Tibial artery (tissue), 4 donors: ENCODE results near the gene CLTCL1.

Experiments used
- DNase-seq, 2 donors: peaks; one replicate each; pipeline ENCODE4 v3.0.0-alpha.2; 2019
- H3K27ac ChIP-seq, 2 donors: fragments of 200-600 bp; sonication (generic) in 1 of 2; 1 replicate in 1 of 2; 2 replicates in 1 of 2; pipeline ENCODE4 v1.5.1; 2018 to 2019; ENCODE audit warnings: mild to moderate bottlenecking in 1 of 2
- H3K27me3 ChIP-seq, 2 donors: fragments of 200-600 bp; sonication (generic) in 1 of 2; one replicate each; pipeline versions ENCODE4 v1.5.1 to v1.6.0; 2016 to 2019
- H3K36me3 ChIP-seq, 3 donors: fragments of 200-600 bp; sonication (generic) in 2 of 3; one replicate each; pipeline ENCODE4 v1.5.1; 2016 to 2019; ENCODE audit warnings: mild to moderate bottlenecking in 2 of 3
- H3K4me1 ChIP-seq, 4 donors: fragments of 200-600 bp; sonication (generic) in 2 of 4; 1 replicate in 3 of 4; 2 replicates in 1 of 4; pipeline ENCODE4 v1.5.1; 2016 to 2019
- H3K4me3 ChIP-seq, 2 donors: fragments of 200-600 bp; sonication (generic) in 1 of 2; 1 replicate in 1 of 2; 2 replicates in 1 of 2; pipeline ENCODE4 v1.5.1; 2018 to 2019; ENCODE audit warnings: mild to moderate bottlenecking in 2 of 2
- H3K9me3 ChIP-seq, 3 donors: fragments of 200-600 bp; sonication (generic) in 1 of 3; one replicate each; pipeline ENCODE4 v1.5.1; 2016 to 2019
- CTCF ChIP-seq, 2 experiments: fragments of 200-600 bp in 1 of 2; fragments of 450-650 bp in 1 of 2; IDR thresholded peaks; one replicate each; pipeline ENCODE4 v1.5.1; 2017 to 2019; ENCODE audit warnings: antibody characterized with exemption in 2 of 2, mild to moderate bottlenecking in 1 of 2, moderate library complexity in 1 of 2
- intact Hi-C: fragments of 100-400 bp; cut with DNase I; formaldehyde crosslinking; loops from one replicate; pipeline ENCODE4 v1.15.0; 2023; ENCODE audit warnings: low total_unique reads

The CLTCL1 gene

GRCh38 chr22:19226428-19226827 is 65.1 kb downstream of the CLTCL1 start:
- no peak for DNase-seq
- no peak for TF ChIP-seq CTCF (IDR thresholded peaks at IDR 0.05)
- H3K4me3 ChIP-seq, result no peak overlapping the region
- peaks cover 11 to 71% (median 49%) of the 10 kb centered on the region in 3 donors for H3K36me3 ChIP-seq
- H3K27me3 ChIP-seq, result no peaks in the 10 kb centered on the region
- intact Hi-C loops, result no loop called here
- no peak overlapping the region for H3K27ac ChIP-seq
- peaks cover 0 to 7% (median 0%) of the 10 kb centered on the region in 4 donors for H3K4me1 ChIP-seq
- no peaks in the 10 kb centered on the region for H3K9me3 ChIP-seq

GRCh38 chr22:19225560-19225959 is 66.0 kb downstream of the CLTCL1 start:
- H3K4me1 ChIP-seq, result peaks cover 0 to 7% (median 0%) of the 10 kb centered on the region in 4 donors
- no peak overlapping the region for H3K4me3 ChIP-seq
- H3K36me3 ChIP-seq, result peaks cover 11 to 73% (median 52%) of the 10 kb centered on the region in 3 donors
- H3K27ac ChIP-seq, result no peak overlapping the region
- no peak for TF ChIP-seq CTCF (IDR thresholded peaks at IDR 0.05)
- H3K27me3 ChIP-seq, result no peaks in the 10 kb centered on the region
- intact Hi-C loops, result no loop called here
- DNase-seq, result no peak
- no peaks in the 10 kb centered on the region for H3K9me3 ChIP-seq

GRCh38 chr22:19224985-19225384 is 66.5 kb downstream of the CLTCL1 start:
- no peaks in the 10 kb centered on the region for H3K9me3 ChIP-seq
- intact Hi-C loops, result no loop called here
- no peak overlapping the region for H3K4me3 ChIP-seq
- peaks cover 0 to 7% (median 0%) of the 10 kb centered on the region in 4 donors for H3K4me1 ChIP-seq
- no peak overlapping the region for H3K27ac ChIP-seq
- no peaks in the 10 kb centered on the region for H3K27me3 ChIP-seq
- no peak for TF ChIP-seq CTCF (IDR thresholded peaks at IDR 0.05)
- DNase-seq, result no peak
- H3K36me3 ChIP-seq, result peaks cover 11 to 71% (median 57%) of the 10 kb centered on the region in 3 donors

- H3K9me3 ChIP-seq, result no peaks in the 10 kb centered on the region
- no peaks in the 10 kb centered on the region for H3K27me3 ChIP-seq
- no peak for DNase-seq
- intact Hi-C loops, result no loop called here
- no peak for TF ChIP-seq CTCF (IDR thresholded peaks at IDR 0.05)
- no peak overlapping the region for H3K27ac ChIP-seq
- peaks cover 0 to 7% (median 0%) of the 10 kb centered on the region in 4 donors for H3K4me1 ChIP-seq
- no peak overlapping the region for H3K4me3 ChIP-seq
- peaks cover 11 to 71% (median 57%) of the 10 kb centered on the region in 3 donors for H3K36me3 ChIP-seq
These were observed 67.0 kb downstream of the CLTCL1 start for GRCh38 chr22:19224557-19224956.

GRCh38 chr22:19223617-19224016 is 67.9 kb downstream of the CLTCL1 start:
- Histone ChIP-seq H3K9me3 (no peaks in the 10 kb centered on the region), H3K27me3 (no peaks in the 10 kb centered on the region), H3K4me3 (no peak overlapping the region), H3K4me1 (peaks cover 3 to 16% (median 5%) of the 10 kb centered on the region in 4 donors), H3K27ac (no peak overlapping the region), H3K36me3 (peaks cover 11 to 66% (median 57%) of the 10 kb centered on the region in 3 donors)
- intact Hi-C loops, result no loop called here
- no peak for TF ChIP-seq CTCF (IDR thresholded peaks at IDR 0.05)
- no peak for DNase-seq

- intact Hi-C loops, result no loop called here
- Histone ChIP-seq H3K4me3 (no peak overlapping the region), H3K27ac (no peak overlapping the region), H3K9me3 (no peaks in the 10 kb centered on the region), H3K27me3 (no peaks in the 10 kb centered on the region), H3K36me3 (peaks cover 11 to 64% (median 57%) of the 10 kb centered on the region in 3 donors), H3K4me1 (peaks cover 5 to 15% (median 9%) of the 10 kb centered on the region in 4 donors)
- no peak for TF ChIP-seq CTCF (IDR thresholded peaks at IDR 0.05)
- DNase-seq, result no peak
These were observed 68.4 kb downstream of the CLTCL1 start for GRCh38 chr22:19223110-19223509.
